A673 (cell line): ENCODE results near the gene TBC1D4. TPM values are rescaled to one million over a fixed set of nuclear protein-coding genes. Genes with fewer than 3 reads are reported as not detected.
A peak's percentile ranks its signal among the peaks of the same experiment; 100 is the strongest.
"Not testable (repeated sequence)": the region's sequence is repeated elsewhere in the genome, so short reads cannot be mapped to it uniquely, and the experiment has no call there.

Source experiments
- BruUV-seq: library from RNA; stranded (reverse); fragments of 400-500 nt; replicated peaks from 2 replicates; lab custom pipeline; 2021; lab: Mats Ljungman, UMichigan
- CTCF ChIA-PET: fragments of 300-600 bp; sonication (Branson Sonifier 250); formaldehyde crosslinking; loops from one replicate; lab custom pipeline; 2022; ENCODE audit warnings: antibody characterized with exemption; lab: Charles Lee
- POLR2A ChIA-PET: fragments of 300-600 bp; sonication (Branson Sonifier 250); formaldehyde crosslinking; loops from one replicate; lab custom pipeline; 2022; ENCODE audit warnings: antibody characterized with exemption; ENCODE audit not compliant: low non-redundant PET; lab: Charles Lee
- DNase-seq: peaks from one replicate; pipeline ENCODE4 v3.0.0-alpha.2; 2015; ENCODE audit warnings: low spot score
- H3K27ac ChIP-seq: fragments of 200-600 bp; sonication (generic); 2 replicates; pipeline ENCODE4 v1.5.1; 2016; ENCODE audit warnings: mixed run types, low read depth, mild to moderate bottlenecking, mixed read lengths, antibody characterized with exemption, low read length; ENCODE audit not compliant: poor library complexity, severe bottlenecking
- H3K27me3 ChIP-seq: fragments of 200-600 bp; sonication (generic); replicated peaks from 2 replicates; pipeline ENCODE4 v1.6.1; 2017; ENCODE audit warnings: mixed run types, low read depth, mild to moderate bottlenecking, mixed read lengths, antibody characterized with exemption, low read length; ENCODE audit not compliant: insufficient read depth, poor library complexity
- H3K36me3 ChIP-seq: fragments of 200-600 bp; sonication (generic); 2 replicates; pipeline ENCODE4 v1.6.1; 2016; ENCODE audit warnings: mixed run types, mild to moderate bottlenecking, mixed read lengths, antibody characterized with exemption, low read length; ENCODE audit not compliant: insufficient read depth, poor library complexity, severe bottlenecking
- H3K4me1 ChIP-seq: fragments of 200-600 bp; sonication (generic); 2 replicates; pipeline ENCODE4 v1.6.1; 2017; ENCODE audit warnings: mixed run types, mild to moderate bottlenecking, mixed read lengths, antibody characterized with exemption, low read length; ENCODE audit not compliant: insufficient read depth, poor library complexity, severe bottlenecking
- H3K4me3 ChIP-seq: fragments of 200-600 bp; sonication (generic); 2 replicates; pipeline ENCODE4 v1.5.1; 2016; ENCODE audit warnings: low read depth, mixed run types, mild to moderate bottlenecking, mixed read lengths, low read length; ENCODE audit not compliant: poor library complexity, severe bottlenecking
- H3K9me3 ChIP-seq: fragments of 200-600 bp; sonication (generic); 2 replicates; pipeline ENCODE4 v1.6.1; 2016; ENCODE audit warnings: mixed run types, low read depth, mild to moderate bottlenecking, mixed read lengths, antibody characterized with exemption, low read length; ENCODE audit not compliant: poor library complexity, severe bottlenecking
- EZH2 ChIP-seq: fragments of 200-600 bp; sonication (generic); IDR thresholded peaks from 2 replicates; pipeline ENCODE4 v1.6.1; 2017; ENCODE audit warnings: borderline replicate concordance, low read depth, mild to moderate bottlenecking, mixed read lengths, antibody characterized with exemption, low read length; ENCODE audit not compliant: poor library complexity, severe bottlenecking
- intact Hi-C: fragments of 100-400 bp; cut with micrococcal nuclease; formaldehyde crosslinking; loops from one replicate; pipeline ENCODE4 v1.10.0; 2022; ENCODE audit not compliant: unreplicated experiment
- total RNA-seq: library from RNA; stranded (reverse); gene quantifications from 2 replicates; pipeline ENCODE4 v1.2.3, GENCODE V29; 2021
- TF ChIP-seq, protein P1 (sequence below): fragments of 300-800, 200-600 bp; sonication (generic); conservative IDR thresholded peaks from 2 replicates; pipeline ENCODE4 v1.5.1; 2017; ENCODE audit warnings: low read depth, mild to moderate bottlenecking, antibody characterized with exemption, low read length, moderate library complexity, mixed read lengths

The TBC1D4 gene
- total RNA-seq, 1 experiment from 2014 or later, result 9.8 TPM

DNA sequence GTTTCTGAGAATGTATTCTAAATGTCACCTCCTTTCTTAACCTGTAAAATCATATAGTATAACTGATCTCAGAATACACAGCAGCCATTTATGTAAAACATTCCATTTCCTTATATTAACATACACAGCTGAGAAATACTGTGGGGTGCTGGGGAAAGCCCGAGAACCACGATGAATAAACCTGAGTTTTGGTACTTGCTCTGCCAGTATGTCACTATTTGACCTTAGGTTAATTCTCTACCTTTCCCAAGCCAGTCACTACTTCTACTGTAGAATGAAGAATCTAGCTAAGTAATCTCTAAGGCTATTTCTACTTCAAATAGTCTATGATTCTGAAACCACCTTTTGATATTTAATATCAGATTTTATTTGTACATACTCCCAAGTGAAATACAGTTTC is 173.7 kb downstream of the TBC1D4 start:
- CTCF ChIA-PET, result no interaction called here
- no peak overlapping the region for H3K27ac ChIP-seq
- no peak for DNase-seq
- H3K27me3 ChIP-seq, result no peaks in the 10 kb centered on the region
- POLR2A ChIA-PET, result no interaction called here
- H3K4me3 ChIP-seq, result no peak overlapping the region
- no peaks in the 10 kb centered on the region for H3K9me3 ChIP-seq
- BruUV-seq, result no TSS peak
- H3K36me3 ChIP-seq, result no peaks in the 10 kb centered on the region
- H3K4me1 ChIP-seq, result peaks cover 2% of the 10 kb centered on the region
- no peak for TF ChIP-seq EZH2
- TF ChIP-seq, protein P1, sequence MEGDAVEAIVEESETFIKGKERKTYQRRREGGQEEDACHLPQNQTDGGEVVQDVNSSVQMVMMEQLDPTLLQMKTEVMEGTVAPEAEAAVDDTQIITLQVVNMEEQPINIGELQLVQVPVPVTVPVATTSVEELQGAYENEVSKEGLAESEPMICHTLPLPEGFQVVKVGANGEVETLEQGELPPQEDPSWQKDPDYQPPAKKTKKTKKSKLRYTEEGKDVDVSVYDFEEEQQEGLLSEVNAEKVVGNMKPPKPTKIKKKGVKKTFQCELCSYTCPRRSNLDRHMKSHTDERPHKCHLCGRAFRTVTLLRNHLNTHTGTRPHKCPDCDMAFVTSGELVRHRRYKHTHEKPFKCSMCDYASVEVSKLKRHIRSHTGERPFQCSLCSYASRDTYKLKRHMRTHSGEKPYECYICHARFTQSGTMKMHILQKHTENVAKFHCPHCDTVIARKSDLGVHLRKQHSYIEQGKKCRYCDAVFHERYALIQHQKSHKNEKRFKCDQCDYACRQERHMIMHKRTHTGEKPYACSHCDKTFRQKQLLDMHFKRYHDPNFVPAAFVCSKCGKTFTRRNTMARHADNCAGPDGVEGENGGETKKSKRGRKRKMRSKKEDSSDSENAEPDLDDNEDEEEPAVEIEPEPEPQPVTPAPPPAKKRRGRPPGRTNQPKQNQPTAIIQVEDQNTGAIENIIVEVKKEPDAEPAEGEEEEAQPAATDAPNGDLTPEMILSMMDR, result no peak
- intact Hi-C loops, result no loop called here

DNA sequence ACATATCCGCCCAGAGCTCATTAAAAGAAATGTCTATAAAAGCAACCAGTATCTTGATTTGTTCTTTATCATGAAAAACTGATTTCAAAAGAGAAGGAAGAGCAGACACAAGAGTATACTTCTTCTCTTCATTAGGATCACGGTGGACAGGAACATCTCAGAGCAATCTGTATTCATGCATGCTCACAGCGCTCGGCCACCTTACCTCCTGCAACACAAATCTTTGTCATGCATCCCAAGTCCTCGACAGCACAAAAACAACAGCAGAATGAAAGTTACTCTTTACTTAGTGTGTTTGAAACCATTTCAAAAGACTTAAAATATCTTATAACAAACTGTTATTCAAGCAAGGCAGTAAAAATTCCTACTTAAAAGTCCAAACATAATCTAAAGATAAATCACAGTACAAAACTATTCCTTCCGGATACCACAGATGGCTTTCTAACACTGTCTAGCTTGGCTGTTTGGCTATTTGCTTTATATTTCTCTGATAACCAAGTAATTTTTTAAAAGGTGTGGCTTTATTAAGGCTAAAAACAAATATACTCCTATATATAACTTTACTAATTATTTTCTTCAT is 174.5 kb downstream of the TBC1D4 start:
- POLR2A ChIA-PET, result no interaction called here
- no peaks in the 10 kb centered on the region for H3K27me3 ChIP-seq
- intact Hi-C loops, result no loop called here

DNA sequence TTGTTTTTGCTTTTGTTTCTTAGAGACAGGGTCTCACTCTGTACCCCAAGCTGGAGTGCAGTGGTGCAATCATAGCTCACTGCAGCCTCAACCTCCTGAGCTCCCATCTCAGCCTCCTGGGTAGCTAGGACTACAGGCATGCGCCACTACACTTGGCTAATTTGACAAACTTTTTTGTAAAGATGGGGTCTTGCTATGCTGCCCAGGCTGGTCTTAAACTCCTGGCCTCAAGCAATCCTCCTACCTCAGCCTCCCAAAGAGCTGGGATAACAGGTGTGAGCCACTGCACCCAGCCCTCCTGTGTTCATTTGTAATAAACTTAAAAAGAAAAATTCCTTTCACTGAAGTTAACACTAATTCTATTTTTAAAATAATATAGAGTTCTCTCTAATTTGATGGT is 175.0 kb downstream of the TBC1D4 start:
- BruUV-seq, POLR2A ChIA-PET, DNase-seq, H3K27ac ChIP-seq, H3K36me3 ChIP-seq, H3K4me3 ChIP-seq, H3K4me1 ChIP-seq, CTCF ChIA-PET, intact Hi-C loops, H3K9me3 ChIP-seq, H3K27me3 ChIP-seq: not testable (repeated sequence)

More for the DNA sequence above, 174.5 kb downstream of the TBC1D4 start:
- BruUV-seq, result no TSS peak
- Histone ChIP-seq H3K4me1 (peaks cover 2% of the 10 kb centered on the region), H3K9me3 (no peaks in the 10 kb centered on the region), H3K4me3 (no peak overlapping the region), H3K36me3 (no peaks in the 10 kb centered on the region), H3K27ac (no peak overlapping the region)
- DNase-seq, result no peak
- CTCF ChIA-PET, result no interaction called here
- TF ChIP-seq EZH2, result no peak
- TF ChIP-seq, protein P1, result no peak

DNA sequence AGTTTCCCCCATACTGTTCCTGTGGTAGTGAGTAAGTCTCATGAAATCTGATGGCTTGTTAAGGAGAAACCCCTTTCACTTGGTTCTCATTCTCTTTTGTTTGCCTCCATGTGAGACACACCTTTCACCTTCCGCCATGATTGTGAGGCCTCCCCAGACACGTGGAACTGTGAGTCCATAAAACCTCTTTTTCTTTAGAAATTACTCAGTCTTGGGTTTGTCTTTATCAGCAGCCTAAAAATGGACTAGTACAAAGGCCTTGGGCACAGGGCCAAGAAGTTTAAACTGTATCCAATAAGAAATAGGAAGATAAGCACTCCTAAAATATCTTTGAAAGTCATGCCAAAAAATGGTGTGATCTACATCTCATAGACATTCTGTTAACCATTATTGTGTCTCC is 176.9 kb downstream of the TBC1D4 start:
- CTCF ChIA-PET, result no interaction called here
- DNase-seq, result peak; percentile 14
- no peak overlapping the region for H3K4me3 ChIP-seq
- no peaks in the 10 kb centered on the region for H3K9me3 ChIP-seq
- no TSS peak for BruUV-seq
- no peaks in the 10 kb centered on the region for H3K27me3 ChIP-seq
- no peak for TF ChIP-seq EZH2
- TF ChIP-seq, protein P1, result no peak
- POLR2A ChIA-PET, result no interaction called here
- intact Hi-C loops, result no loop called here
- H3K36me3 ChIP-seq, result no peaks in the 10 kb centered on the region
- peaks cover 2% of the 10 kb centered on the region for H3K4me1 ChIP-seq
- no peak overlapping the region for H3K27ac ChIP-seq
